K562 (cell line): ENCODE measurements around the gene TDRD12. TPM values are rescaled to one million over a fixed set of nuclear protein-coding genes. Genes with fewer than 3 reads are reported as not detected.

Experiments
- NFIX ChIP-seq: fragments of 250-450 bp; sonication (Bioruptor Pico); IDR thresholded peaks from 2 replicates; pipeline ENCODE4 v1.4.0; 2020; ENCODE audit warnings: low read depth, mild to moderate bottlenecking, moderate library complexity
- polyA plus RNA-seq, 8 experiments: library from polyadenylated mRNA; depleted of rRNA in 4 of 8; stranded (reverse) in 5 of 8; unstranded in 3 of 8; fragments of >200 nt; fragmentation: Nextera tagmentation in 2 of 8; fragmentation: Illumina TruSeq in 1 of 8; extraction: Ambion mirVana in 2 of 8; extraction: Trizol in 1 of 8; gene quantifications; 2 replicates each; pipeline versions ENCODE4 v1.2.1 to v1.2.3, GENCODE V29; 2011 to 2014; ENCODE audit warnings: inconsistent platforms in 1 of 8, missing spikeins in 1 of 8
- total RNA-seq, 7 experiments: library from RNA; depleted of rRNA in 6 of 7; stranded (reverse); fragments of >200 nt in 6 of 7; fragmentation: Illumina TruSeq in 2 of 7; extraction: Trizol in 2 of 7; gene quantifications; 2 replicates each; pipeline versions ENCODE4 v1.2.1 to v1.2.3, GENCODE V29; 2011 to 2021; ENCODE audit warnings: low replicate concordance in 1 of 7
- TF ChIP-seq, protein P1 (sequence below): fragments of 450-650 bp; formaldehyde crosslinking; IDR thresholded peaks from 2 replicates; pipeline ENCODE4 v1.4.0; 2022; ENCODE audit warnings: missing genetic modification characterization
- TF ChIP-seq, protein P2 (sequence below): fragments of 200-600 bp; sonication (generic); IDR thresholded peaks from one replicate; pipeline ENCODE4 v1.6.1; 2012; ENCODE audit warnings: mild to moderate bottlenecking, low read depth, low read length, inconsistent platforms

The TDRD12 gene
- total and polyA plus RNA-seq, 9 of the 15 experiments (the other 6 are each of a cell fraction or from before 2014, with no cell fraction given) = 0.03 TPM; not detected in 8

DNA sequence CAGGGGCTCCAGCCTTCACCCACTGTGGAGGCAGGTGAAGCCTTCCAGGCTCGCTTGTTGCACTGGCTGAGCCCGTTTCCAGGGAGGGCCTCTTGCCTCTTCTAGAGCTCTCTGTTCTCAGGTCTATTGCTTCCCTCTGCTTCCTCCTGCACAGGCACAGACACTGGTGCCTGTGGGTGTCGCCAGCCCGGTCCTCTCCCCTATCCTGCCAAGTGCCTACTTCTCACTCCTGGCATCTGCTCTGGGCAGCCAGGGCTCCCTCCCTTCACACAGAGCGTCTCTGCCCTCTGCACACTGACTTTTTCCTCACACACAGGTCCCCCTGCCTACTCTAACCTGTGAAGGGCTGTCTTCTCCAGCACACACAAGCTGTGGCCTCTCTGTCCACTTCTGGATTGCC, 89.7 kb downstream of the TDRD12 start (continued):
- no peak for TF ChIP-seq NFIX (CRISPR knock-in tag)
- TF ChIP-seq, protein P1, sequence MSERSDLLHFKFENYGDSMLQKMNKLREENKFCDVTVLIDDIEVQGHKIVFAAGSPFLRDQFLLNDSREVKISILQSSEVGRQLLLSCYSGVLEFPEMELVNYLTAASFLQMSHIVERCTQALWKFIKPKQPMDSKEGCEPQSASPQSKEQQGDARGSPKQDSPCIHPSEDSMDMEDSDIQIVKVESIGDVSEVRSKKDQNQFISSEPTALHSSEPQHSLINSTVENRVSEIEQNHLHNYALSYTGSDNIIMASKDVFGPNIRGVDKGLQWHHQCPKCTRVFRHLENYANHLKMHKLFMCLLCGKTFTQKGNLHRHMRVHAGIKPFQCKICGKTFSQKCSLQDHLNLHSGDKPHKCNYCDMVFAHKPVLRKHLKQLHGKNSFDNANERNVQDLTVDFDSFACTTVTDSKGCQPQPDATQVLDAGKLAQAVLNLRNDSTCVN (CRISPR knock-in tag) = no peak
- TF ChIP-seq, protein P2, sequence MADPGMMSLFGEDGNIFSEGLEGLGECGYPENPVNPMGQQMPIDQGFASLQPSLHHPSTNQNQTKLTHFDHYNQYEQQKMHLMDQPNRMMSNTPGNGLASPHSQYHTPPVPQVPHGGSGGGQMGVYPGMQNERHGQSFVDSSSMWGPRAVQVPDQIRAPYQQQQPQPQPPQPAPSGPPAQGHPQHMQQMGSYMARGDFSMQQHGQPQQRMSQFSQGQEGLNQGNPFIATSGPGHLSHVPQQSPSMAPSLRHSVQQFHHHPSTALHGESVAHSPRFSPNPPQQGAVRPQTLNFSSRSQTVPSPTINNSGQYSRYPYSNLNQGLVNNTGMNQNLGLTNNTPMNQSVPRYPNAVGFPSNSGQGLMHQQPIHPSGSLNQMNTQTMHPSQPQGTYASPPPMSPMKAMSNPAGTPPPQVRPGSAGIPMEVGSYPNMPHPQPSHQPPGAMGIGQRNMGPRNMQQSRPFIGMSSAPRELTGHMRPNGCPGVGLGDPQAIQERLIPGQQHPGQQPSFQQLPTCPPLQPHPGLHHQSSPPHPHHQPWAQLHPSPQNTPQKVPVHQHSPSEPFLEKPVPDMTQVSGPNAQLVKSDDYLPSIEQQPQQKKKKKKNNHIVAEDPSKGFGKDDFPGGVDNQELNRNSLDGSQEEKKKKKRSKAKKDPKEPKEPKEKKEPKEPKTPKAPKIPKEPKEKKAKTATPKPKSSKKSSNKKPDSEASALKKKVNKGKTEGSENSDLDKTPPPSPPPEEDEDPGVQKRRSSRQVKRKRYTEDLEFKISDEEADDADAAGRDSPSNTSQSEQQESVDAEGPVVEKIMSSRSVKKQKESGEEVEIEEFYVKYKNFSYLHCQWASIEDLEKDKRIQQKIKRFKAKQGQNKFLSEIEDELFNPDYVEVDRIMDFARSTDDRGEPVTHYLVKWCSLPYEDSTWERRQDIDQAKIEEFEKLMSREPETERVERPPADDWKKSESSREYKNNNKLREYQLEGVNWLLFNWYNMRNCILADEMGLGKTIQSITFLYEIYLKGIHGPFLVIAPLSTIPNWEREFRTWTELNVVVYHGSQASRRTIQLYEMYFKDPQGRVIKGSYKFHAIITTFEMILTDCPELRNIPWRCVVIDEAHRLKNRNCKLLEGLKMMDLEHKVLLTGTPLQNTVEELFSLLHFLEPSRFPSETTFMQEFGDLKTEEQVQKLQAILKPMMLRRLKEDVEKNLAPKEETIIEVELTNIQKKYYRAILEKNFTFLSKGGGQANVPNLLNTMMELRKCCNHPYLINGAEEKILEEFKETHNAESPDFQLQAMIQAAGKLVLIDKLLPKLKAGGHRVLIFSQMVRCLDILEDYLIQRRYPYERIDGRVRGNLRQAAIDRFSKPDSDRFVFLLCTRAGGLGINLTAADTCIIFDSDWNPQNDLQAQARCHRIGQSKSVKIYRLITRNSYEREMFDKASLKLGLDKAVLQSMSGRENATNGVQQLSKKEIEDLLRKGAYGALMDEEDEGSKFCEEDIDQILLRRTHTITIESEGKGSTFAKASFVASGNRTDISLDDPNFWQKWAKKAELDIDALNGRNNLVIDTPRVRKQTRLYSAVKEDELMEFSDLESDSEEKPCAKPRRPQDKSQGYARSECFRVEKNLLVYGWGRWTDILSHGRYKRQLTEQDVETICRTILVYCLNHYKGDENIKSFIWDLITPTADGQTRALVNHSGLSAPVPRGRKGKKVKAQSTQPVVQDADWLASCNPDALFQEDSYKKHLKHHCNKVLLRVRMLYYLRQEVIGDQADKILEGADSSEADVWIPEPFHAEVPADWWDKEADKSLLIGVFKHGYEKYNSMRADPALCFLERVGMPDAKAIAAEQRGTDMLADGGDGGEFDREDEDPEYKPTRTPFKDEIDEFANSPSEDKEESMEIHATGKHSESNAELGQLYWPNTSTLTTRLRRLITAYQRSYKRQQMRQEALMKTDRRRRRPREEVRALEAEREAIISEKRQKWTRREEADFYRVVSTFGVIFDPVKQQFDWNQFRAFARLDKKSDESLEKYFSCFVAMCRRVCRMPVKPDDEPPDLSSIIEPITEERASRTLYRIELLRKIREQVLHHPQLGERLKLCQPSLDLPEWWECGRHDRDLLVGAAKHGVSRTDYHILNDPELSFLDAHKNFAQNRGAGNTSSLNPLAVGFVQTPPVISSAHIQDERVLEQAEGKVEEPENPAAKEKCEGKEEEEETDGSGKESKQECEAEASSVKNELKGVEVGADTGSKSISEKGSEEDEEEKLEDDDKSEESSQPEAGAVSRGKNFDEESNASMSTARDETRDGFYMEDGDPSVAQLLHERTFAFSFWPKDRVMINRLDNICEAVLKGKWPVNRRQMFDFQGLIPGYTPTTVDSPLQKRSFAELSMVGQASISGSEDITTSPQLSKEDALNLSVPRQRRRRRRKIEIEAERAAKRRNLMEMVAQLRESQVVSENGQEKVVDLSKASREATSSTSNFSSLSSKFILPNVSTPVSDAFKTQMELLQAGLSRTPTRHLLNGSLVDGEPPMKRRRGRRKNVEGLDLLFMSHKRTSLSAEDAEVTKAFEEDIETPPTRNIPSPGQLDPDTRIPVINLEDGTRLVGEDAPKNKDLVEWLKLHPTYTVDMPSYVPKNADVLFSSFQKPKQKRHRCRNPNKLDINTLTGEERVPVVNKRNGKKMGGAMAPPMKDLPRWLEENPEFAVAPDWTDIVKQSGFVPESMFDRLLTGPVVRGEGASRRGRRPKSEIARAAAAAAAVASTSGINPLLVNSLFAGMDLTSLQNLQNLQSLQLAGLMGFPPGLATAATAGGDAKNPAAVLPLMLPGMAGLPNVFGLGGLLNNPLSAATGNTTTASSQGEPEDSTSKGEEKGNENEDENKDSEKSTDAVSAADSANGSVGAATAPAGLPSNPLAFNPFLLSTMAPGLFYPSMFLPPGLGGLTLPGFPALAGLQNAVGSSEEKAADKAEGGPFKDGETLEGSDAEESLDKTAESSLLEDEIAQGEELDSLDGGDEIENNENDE = no peak
